ENCODE data around the gene KDELR1. TPM values are rescaled to one million over a fixed set of nuclear protein-coding genes. Genes with fewer than 3 reads are reported as not detected.

KDELR1 gene
- total RNA-seq, 1 experiment from 2014 or later = 111 TPM

- no peak overlapping the region for H3K4me3 ChIP-seq (ENCODE audit: low read depth in 2 of 2, low read length in 2 of 2)
- no peaks in the 10 kb centered on the region for H3K27me3 ChIP-seq (ENCODE audit: control insufficient read depth, insufficient read depth, low read length)
- H3K27ac ChIP-seq (ENCODE audit: low read length) = no peak overlapping the region
- ChIA-PET CTCF (no interaction called here), POLR2A (interaction anchor here (0.6 kb wide), 1 partner anchor 112 kb away, joined by 3 read pairs; no protein-coding TSS in a partner anchor)
- DNase-seq (ENCODE audit: low read depth, low spot score) = no peak
- no peak for TF ChIP-seq TCF7L2 (IDR thresholded peaks at IDR 0.05; ENCODE audit: low read depth, low read length)
- TF ChIP-seq REST (IDR thresholded peaks at IDR 0.05; ENCODE audit: insufficient read depth in 1 of 2, low read depth in 2 of 2, low read length in 1 of 2) = no peak
- no peak for TF ChIP-seq POLR2AphosphoS5 (IDR thresholded peaks at IDR 0.05; ENCODE audit: low read depth, low read length)
- no peak for TF ChIP-seq SIN3A (IDR thresholded peaks at IDR 0.05; ENCODE audit: borderline replicate concordance, insufficient read depth, low read depth, low read length)
- TF ChIP-seq, protein P1, sequence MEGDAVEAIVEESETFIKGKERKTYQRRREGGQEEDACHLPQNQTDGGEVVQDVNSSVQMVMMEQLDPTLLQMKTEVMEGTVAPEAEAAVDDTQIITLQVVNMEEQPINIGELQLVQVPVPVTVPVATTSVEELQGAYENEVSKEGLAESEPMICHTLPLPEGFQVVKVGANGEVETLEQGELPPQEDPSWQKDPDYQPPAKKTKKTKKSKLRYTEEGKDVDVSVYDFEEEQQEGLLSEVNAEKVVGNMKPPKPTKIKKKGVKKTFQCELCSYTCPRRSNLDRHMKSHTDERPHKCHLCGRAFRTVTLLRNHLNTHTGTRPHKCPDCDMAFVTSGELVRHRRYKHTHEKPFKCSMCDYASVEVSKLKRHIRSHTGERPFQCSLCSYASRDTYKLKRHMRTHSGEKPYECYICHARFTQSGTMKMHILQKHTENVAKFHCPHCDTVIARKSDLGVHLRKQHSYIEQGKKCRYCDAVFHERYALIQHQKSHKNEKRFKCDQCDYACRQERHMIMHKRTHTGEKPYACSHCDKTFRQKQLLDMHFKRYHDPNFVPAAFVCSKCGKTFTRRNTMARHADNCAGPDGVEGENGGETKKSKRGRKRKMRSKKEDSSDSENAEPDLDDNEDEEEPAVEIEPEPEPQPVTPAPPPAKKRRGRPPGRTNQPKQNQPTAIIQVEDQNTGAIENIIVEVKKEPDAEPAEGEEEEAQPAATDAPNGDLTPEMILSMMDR (IDR thresholded peaks at IDR 0.05) = no peak
- no TSS peak for BruUV-seq (replicated peaks)
- intact Hi-C loops (cut with micrococcal nuclease; ENCODE audit: unreplicated experiment) (no loop called here), in situ Hi-C loops (cut with HindIII; ENCODE audit: low pct_unique_long_range_greater_than_20kb, low sequenced_read_pairs) (no loop called here)
- H3K36me3 ChIP-seq (ENCODE audit: control insufficient read depth, insufficient read depth, low read length) = no peaks in the 10 kb centered on the region
- H3K9me3 ChIP-seq (ENCODE audit: control insufficient read depth, insufficient read depth, low read depth, low read length) = no peaks in the 10 kb centered on the region
- no peak for ATAC-seq
- H3K4me1 ChIP-seq (ENCODE audit: control insufficient read depth, insufficient read depth, low read length) = no peaks in the 10 kb centered on the region
These were observed 42.0 kb upstream of the KDELR1 start for GRCh38 chr19:48433337-48433736.

- ATAC-seq (no peak), DNase-seq (ENCODE audit: low read depth, low spot score) (no peak)
- TF ChIP-seq, protein P1 (IDR thresholded peaks at IDR 0.05) = no peak
- TF ChIP-seq POLR2AphosphoS5 (IDR thresholded peaks at IDR 0.05; ENCODE audit: low read depth, low read length) (no peak), TCF7L2 (IDR thresholded peaks at IDR 0.05; ENCODE audit: low read depth, low read length) (no peak), REST (IDR thresholded peaks at IDR 0.05; ENCODE audit: insufficient read depth in 1 of 2, low read depth in 2 of 2, low read length in 1 of 2) (no peak), SIN3A (IDR thresholded peaks at IDR 0.05; ENCODE audit: borderline replicate concordance, insufficient read depth, low read depth, low read length) (no peak)
- Histone ChIP-seq H3K4me1 (ENCODE audit: control insufficient read depth, insufficient read depth, low read length) (peaks cover 4% of the 10 kb centered on the region), H3K9me3 (ENCODE audit: control insufficient read depth, insufficient read depth, low read depth, low read length) (no peaks in the 10 kb centered on the region), H3K27me3 (ENCODE audit: control insufficient read depth, insufficient read depth, low read length) (no peaks in the 10 kb centered on the region), H3K27ac (ENCODE audit: low read length) (no peak overlapping the region), H3K4me3 (ENCODE audit: low read depth in 2 of 2, low read length in 2 of 2) (no peak overlapping the region), H3K36me3 (ENCODE audit: control insufficient read depth, insufficient read depth, low read length) (no peaks in the 10 kb centered on the region)
- in situ Hi-C loops (cut with HindIII; ENCODE audit: low pct_unique_long_range_greater_than_20kb, low sequenced_read_pairs) = no loop called here
- ChIA-PET CTCF (no interaction called here), POLR2A (no interaction called here)
- intact Hi-C loops (cut with micrococcal nuclease; ENCODE audit: unreplicated experiment) = no loop called here
- BruUV-seq (replicated peaks) = no TSS peak
These were observed 37.3 kb upstream of the KDELR1 start for GRCh38 chr19:48428670-48429069.

Data from Panc1 (cell line).